ENCODE data around the gene AKIRIN1.
A peak's percentile ranks its signal among the peaks of the same experiment; 100 is the strongest.
"Not testable (repeated sequence)": the region's sequence is repeated elsewhere in the genome, so short reads cannot be mapped to it uniquely, and the experiment has no call there.

The AKIRIN1 gene

DNA sequence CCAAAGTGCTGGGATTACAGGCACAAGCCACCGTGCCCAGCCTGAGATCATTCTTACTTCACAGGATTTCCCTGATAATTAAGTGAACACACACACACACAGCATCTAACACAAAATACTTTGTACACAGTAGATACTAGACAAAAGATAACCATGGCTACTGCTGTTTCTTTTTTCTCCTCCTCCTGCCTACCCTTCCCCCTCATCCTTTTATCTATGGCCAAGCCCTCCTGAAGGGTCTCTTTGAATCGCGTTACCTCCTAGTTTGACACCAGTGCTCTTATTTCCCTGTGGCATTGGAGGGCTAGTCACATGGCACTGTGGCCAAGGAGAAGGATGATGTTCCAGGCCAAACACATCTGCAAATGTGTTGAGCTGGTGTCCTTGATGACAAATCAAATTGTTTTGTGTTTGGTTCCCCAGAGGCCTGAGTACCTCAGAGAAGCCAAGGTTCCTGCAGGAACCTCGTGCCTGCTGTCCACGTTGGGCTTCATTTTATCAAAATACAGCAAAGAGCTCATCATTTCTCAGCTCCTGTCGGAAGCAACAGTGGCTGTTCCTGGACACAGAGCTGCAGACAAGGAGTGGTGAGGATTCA, 55.6 kb downstream of the AKIRIN1 start:
- DNase-seq = no peak

DNA sequence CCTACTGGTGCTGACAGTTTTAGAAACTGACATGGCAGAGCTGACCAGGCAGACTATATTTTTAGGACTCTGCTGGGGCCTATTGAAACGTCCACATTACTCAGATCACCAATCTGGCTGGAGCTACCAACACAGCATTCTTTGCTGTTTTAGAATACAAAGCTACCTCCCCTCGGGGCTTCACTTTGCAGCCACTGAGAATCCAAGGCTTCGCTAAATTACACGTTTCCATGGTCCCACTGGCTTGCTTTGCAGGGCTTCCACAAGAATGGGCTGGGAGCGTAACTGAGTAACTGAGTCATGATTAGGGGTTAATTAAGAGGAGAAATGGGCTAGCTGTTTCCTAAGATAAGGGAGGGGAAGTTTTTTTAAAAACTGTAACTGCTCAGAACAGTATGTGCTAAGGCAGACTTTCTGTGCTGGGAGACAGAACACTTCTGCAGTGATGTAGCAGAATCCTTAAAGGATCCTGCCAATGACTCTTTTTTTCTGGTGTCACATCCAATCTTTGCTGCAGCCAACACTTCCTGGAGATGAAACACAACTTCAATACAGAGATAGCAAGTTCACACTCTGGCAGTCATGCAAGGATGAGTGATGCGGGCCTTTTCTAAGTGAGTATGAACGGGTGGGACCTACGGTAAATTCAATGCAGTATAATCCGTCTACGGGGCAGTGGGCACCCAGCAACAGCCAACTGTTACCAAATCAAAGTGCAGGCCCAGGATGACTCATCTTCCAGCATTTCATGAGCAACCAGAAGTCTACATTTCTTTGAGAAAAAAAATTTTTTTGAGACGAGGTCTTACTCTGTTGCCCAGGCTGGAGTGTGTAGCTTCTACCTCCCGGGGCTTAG, 56.5 kb downstream of the AKIRIN1 start:
- DNase-seq = peak; percentile 79

DNA sequence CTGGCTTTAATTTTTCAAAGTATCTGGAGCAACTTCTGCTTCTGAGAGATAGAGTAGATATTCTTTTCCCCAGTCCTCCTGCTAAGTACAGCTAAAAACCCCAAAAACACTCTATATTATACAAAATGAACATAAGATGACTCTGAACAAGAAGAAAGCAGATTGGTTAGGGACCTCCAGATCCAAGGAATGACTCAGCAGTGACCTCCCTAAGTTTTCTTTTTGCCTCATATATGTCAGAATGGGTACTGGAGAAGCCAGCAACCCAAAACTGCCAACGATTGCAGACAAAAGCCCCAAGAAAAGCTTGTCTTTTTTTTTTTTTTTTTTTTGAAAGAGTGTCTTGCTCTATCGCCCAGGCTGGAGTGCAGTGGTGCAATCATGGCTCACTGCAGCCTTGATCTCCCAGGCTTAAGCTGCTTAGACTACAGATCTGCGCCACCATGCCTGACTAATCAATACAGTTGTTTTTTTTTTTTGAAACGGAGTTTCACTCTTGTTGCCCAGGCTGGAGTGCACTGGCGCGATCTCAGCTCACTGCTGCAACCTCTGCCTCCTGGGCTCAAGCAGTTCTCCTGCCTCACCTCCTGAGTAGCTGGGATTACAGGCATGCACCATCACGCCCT, 57.8 kb downstream of the AKIRIN1 start:
- DNase-seq = no peak

DNA sequence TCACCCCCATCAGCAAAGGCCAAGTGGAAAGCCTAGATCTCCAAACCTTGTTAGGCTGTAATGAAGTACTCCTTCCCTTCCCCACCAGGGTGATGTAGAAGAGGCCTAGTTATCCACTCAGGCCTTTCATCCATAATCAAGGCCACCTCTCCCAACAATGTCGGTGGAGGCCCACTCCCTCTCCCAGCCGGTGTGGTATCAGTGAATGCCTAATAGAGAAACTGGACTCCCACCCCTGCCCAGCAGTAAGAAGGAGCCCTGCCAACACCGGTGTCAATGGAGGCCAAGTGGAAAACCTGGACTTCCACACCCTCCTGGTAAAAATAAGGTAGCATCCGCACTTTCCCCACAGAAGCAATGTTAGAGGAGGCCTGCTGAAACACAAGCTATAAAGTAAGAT, 58.9 kb downstream of the AKIRIN1 start:
- DNase-seq = no peak

DNA sequence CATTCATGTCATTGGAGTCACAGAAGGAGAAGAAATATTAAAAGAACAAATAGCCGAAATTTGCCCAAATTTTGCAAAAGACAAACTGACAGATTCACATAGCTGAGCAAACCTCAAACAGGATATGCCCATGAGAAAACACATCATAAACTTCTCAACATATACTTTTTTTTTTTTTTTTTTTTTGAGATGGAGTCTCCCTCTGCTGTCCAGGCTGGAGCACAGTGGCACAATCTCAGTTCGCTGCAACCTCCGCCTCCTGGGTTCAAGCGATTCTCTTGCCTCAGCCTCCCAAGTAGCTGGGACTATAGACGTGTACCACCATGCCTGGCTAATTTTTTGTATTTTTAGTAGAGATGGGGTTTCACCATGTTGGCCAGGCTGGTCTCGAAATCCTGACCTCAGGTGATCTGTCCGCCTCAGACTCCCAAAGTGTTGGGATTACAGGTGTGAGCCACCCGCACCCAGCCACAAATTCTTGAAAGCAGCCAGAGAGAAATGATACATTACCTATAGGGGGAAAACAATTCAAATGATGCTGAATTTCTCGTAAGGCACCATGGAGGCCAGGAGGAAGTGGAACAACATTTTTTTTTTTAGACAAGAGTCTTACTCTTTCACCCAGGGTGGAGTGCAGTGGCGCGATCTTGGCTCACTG, 60.2 kb downstream of the AKIRIN1 start:
- DNase-seq = not testable (repeated sequence)

DNA sequence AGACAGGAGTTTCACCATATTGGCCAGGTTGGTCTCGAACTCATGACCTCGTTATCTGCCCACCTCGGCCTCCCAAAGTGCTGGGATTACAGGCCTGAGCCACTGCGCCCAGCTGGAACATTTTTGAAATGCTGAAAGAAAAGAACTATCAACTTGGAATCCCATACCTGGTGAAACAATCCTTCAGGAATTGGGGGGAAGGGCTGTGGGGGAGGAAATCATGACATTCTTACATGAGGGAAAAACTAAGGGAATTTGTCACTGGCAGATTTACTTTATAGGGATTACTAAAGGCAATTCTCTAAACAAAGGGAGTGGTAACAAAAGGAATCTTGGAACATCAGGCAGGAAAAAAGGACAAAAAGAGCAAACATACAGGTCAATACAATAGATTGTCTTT, 60.9 kb downstream of the AKIRIN1 start:
- no peak for DNase-seq

DNA sequence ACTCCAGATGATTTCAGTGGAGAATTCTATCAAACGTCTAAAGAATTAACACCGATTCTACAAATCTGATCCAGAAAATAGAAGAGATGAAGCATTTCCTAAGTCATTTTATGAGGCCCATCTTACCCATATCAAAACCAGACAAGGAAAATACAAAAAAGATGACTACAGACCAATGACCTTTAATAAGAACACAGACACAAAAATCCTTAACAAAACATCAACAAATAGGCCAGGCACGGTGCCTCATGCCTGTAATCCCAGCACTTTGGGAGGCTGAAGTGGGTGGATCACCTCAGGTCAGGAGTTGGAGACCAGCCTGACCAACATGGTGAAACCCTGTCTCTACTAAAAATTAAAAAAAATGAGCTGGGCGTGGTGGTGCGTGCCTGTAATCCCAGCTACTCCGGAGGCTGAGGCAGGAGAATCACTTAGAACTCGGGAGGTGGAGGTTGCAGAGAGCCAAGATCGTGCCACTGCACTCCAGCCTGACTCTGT, 64.2 kb downstream of the AKIRIN1 start:
- DNase-seq = not testable (repeated sequence)

All from EL (cell line).